A549 (cell line): ENCODE measurements around the gene ANXA1.

Source experiments
- CEBPB ChIP-seq, 2 experiments: fragments of >200 bp in 1 of 2; sonication (Bioruptor Twin) in 1 of 2; formaldehyde crosslinking in 1 of 2; IDR thresholded peaks; 2 replicates each; pipeline ENCODE4 v1.6.1; 2012 to 2016
- CHD2 ChIP-seq: fragments of 150-350 bp; IDR thresholded peaks from 2 replicates; pipeline ENCODE4 v1.6.1; 2014; ENCODE audit warnings: low read length; ENCODE audit not compliant: partially characterized antibody
- CTCF ChIP-seq: fragments of >200 bp; sonication (Bioruptor Twin); formaldehyde crosslinking; IDR thresholded peaks from 3 replicates; pipeline ENCODE4 v1.5.1; 2016
- JUN ChIP-seq, 2 experiments: fragments of >200 bp; sonication (Bioruptor Twin); formaldehyde crosslinking; IDR thresholded peaks; 2 replicates in 1 of 2; 3 replicates in 1 of 2; pipeline ENCODE4 v1.6.1; 2016 to 2017
- KDM5A ChIP-seq: fragments of 200-600 bp; sonication (generic); IDR thresholded peaks from 2 replicates; pipeline ENCODE4 v1.6.1; 2016; ENCODE audit warnings: antibody characterized with exemption, mild to moderate bottlenecking
- POLR2A ChIP-seq: IDR thresholded peaks from 2 replicates; pipeline ENCODE4 v1.6.1; 2012; ENCODE audit warnings: mild to moderate bottlenecking, low read length
- RAD21 ChIP-seq, 2 experiments: fragments of >200 bp in 1 of 2; sonication (Bioruptor Twin) in 1 of 2; formaldehyde crosslinking in 1 of 2; IDR thresholded peaks in 1 of 2; conservative IDR thresholded peaks in 1 of 2; 2 replicates in 1 of 2; 3 replicates in 1 of 2; pipeline ENCODE4 v1.6.1; 2012 to 2018; ENCODE audit warnings: inconsistent platforms in 1 of 2
- RCOR1 ChIP-seq: fragments of 150-350 bp; IDR thresholded peaks from 2 replicates; pipeline ENCODE4 v1.6.1; 2014; ENCODE audit warnings: antibody characterized with exemption, low read length, low read depth
- REST ChIP-seq: fragments of 200-600 bp; sonication (generic); IDR thresholded peaks from 2 replicates; pipeline ENCODE4 v1.6.1; 2016; ENCODE audit warnings: antibody characterized with exemption, mild to moderate bottlenecking, moderate library complexity
- ZNF302 ChIP-seq: fragments of 250-450 bp; sonication (Bioruptor Pico); IDR thresholded peaks from 2 replicates; pipeline ENCODE4 v1.9.0; 2021; ENCODE audit warnings: inconsistent platforms, mild to moderate bottlenecking, moderate library complexity

DNA sequence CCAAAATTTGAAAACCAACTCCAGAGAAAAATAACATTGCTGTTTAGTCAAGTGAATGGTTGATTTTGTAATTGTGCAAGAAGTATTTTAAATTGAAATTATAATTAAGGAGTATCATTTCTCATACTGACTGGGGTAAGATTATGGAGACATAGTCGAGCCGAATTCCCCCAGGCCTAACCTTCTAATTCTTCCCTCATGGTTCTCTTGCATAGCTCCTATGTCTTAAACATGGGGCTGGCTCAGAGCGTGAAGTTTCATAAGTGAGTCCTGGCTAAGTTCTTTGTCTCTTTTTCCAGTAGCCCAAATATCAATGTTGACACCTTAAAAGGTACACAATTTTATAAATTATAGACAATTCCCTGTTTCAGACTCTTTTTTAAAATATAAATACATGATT is 46.7 kb upstream of the ANXA1 start:
- TF ChIP-seq CTCF (no peak), JUN (IDR thresholded peaks at IDR 0.05) (no peak), CHD2 (no peak), KDM5A (no peak), ZNF302 (CRISPR knock-in tag) (no peak), RCOR1 (no peak), RAD21 (conservative IDR thresholded peaks at IDR 0.05 in 1 of 2, IDR thresholded peaks at IDR 0.05 in 1 of 2) (no peak), REST (no peak), POLR2A (no peak), CEBPB (IDR thresholded peaks at IDR 0.05) (no peak)
